ENCODE measurements around the gene NME4.
A peak's percentile ranks its signal among the peaks of the same experiment; 100 is the strongest.

NME4 gene

GRCh38 chr16:392450-393030 lies 4.5 kb upstream of the NME4 start:
- peaks cover 11% of the 10 kb centered on the region; the same call in 1 of the 2 replicates for H3K79me2 ChIP-seq (ENCODE audit: low read length)
- no peak overlapping the region for H2AFZ ChIP-seq (ENCODE audit: low read depth, low read length)
- H3K27ac ChIP-seq (ENCODE audit: low read length), result no peak overlapping the region
- no peaks in the 10 kb centered on the region for H3K27me3 ChIP-seq (ENCODE audit: low read depth, low read length)
- no peaks in the 10 kb centered on the region for H3K9me3 ChIP-seq (ENCODE audit: insufficient read depth, low read length)
- no peak overlapping the region for H3K9ac ChIP-seq (ENCODE audit: low read length)
- no peak overlapping the region for H3K4me3 ChIP-seq (ENCODE audit: low read length)
- no peaks in the 10 kb centered on the region for H3K36me3 ChIP-seq (replicated peaks; ENCODE audit: low read depth, low read length)
- no peak overlapping the region for H3K4me2 ChIP-seq (ENCODE audit: low read length)
- TF ChIP-seq CTCF (IDR thresholded peaks at IDR 0.05; ENCODE audit: low read depth, low read length), result no peak
- no peak for TF ChIP-seq EZH2phosphoT487 (IDR thresholded peaks at IDR 0.05; ENCODE audit: low read depth)
- peaks cover 12% of the 10 kb centered on the region for H3K4me1 ChIP-seq (ENCODE audit: low read length)
- H4K20me1 ChIP-seq (ENCODE audit: insufficient read depth, low read length), result no peaks in the 10 kb centered on the region

GRCh38 chr16:396199-396598 lies 800 bp upstream of the NME4 start:
- H2AFZ ChIP-seq (ENCODE audit: low read depth, low read length), result peak overlapping the region; percentile 84
- peak overlapping the region; percentile 47 for H3K27ac ChIP-seq (ENCODE audit: low read length)
- H3K9ac ChIP-seq (ENCODE audit: low read length), result peak overlapping the region; percentile 83

GRCh38 chr16:396605-397004 lies 394 bp upstream of the NME4 start:
- Histone ChIP-seq H3K9me3 (ENCODE audit: insufficient read depth, low read length) (no peaks in the 10 kb centered on the region), H3K36me3 (replicated peaks; ENCODE audit: low read depth, low read length) (peaks cover 6% of the 10 kb centered on the region), H3K9ac (ENCODE audit: low read length) (peak overlapping the region; percentile 83), H3K4me2 (ENCODE audit: low read length) (peak overlapping the region; percentile 92), H3K4me3 (ENCODE audit: low read length) (peak overlapping the region; percentile 85), H2AFZ (ENCODE audit: low read depth, low read length) (peak overlapping the region; percentile 84), H3K4me1 (ENCODE audit: low read length) (peaks cover 33% of the 10 kb centered on the region), H4K20me1 (ENCODE audit: insufficient read depth, low read length) (peaks cover 4% of the 10 kb centered on the region; the same call in 1 of the 2 replicates), H3K79me2 (ENCODE audit: low read length) (peaks cover 23% of the 10 kb centered on the region), H3K27ac (ENCODE audit: low read length) (peak overlapping the region; percentile 47), H3K27me3 (ENCODE audit: low read depth, low read length) (no peaks in the 10 kb centered on the region)
- TF ChIP-seq EZH2phosphoT487 (IDR thresholded peaks at IDR 0.05; ENCODE audit: low read depth) (no peak), CTCF (IDR thresholded peaks at IDR 0.05; ENCODE audit: low read depth, low read length) (no peak)

More at GRCh38 chr16:396199-396598, 800 bp upstream of the NME4 start:
- H3K27me3 ChIP-seq (ENCODE audit: low read depth, low read length), result no peaks in the 10 kb centered on the region
- peaks cover 4% of the 10 kb centered on the region; the same call in 1 of the 2 replicates for H4K20me1 ChIP-seq (ENCODE audit: insufficient read depth, low read length)
- H3K4me3 ChIP-seq (ENCODE audit: low read length), result peak overlapping the region; percentile 85
- H3K4me1 ChIP-seq (ENCODE audit: low read length), result peaks cover 33% of the 10 kb centered on the region
- H3K79me2 ChIP-seq (ENCODE audit: low read length), result peaks cover 23% of the 10 kb centered on the region
- peaks cover 6% of the 10 kb centered on the region for H3K36me3 ChIP-seq (replicated peaks; ENCODE audit: low read depth, low read length)
- TF ChIP-seq CTCF (IDR thresholded peaks at IDR 0.05; ENCODE audit: low read depth, low read length), result no peak
- TF ChIP-seq EZH2phosphoT487 (IDR thresholded peaks at IDR 0.05; ENCODE audit: low read depth), result no peak
- no peaks in the 10 kb centered on the region for H3K9me3 ChIP-seq (ENCODE audit: insufficient read depth, low read length)
- peak overlapping the region; percentile 92 for H3K4me2 ChIP-seq (ENCODE audit: low read length)

GRCh38 chr16:397736-398332 lies 835 bp downstream of the NME4 start:
- Histone ChIP-seq H3K9me3 (ENCODE audit: insufficient read depth, low read length) (no peaks in the 10 kb centered on the region), H3K4me3 (ENCODE audit: low read length) (peak overlapping the region; percentile 58), H3K27ac (ENCODE audit: low read length) (peak overlapping the region; percentile 40; the same call in 1 of the 2 replicates), H3K9ac (ENCODE audit: low read length) (no peak overlapping the region), H3K4me1 (ENCODE audit: low read length) (peaks cover 37% of the 10 kb centered on the region), H3K36me3 (replicated peaks; ENCODE audit: low read depth, low read length) (peaks cover 6% of the 10 kb centered on the region), H4K20me1 (ENCODE audit: insufficient read depth, low read length) (peaks cover 4% of the 10 kb centered on the region; the same call in 1 of the 2 replicates), H2AFZ (ENCODE audit: low read depth, low read length) (no peak overlapping the region), H3K27me3 (ENCODE audit: low read depth, low read length) (no peaks in the 10 kb centered on the region), H3K79me2 (ENCODE audit: low read length) (peaks cover 27% of the 10 kb centered on the region), H3K4me2 (ENCODE audit: low read length) (peak overlapping the region; percentile 53)
- TF ChIP-seq EZH2phosphoT487 (IDR thresholded peaks at IDR 0.05; ENCODE audit: low read depth) (no peak), CTCF (IDR thresholded peaks at IDR 0.05; ENCODE audit: low read depth, low read length) (no peak)
